HUES6 (cell line): ENCODE results near the gene MUSTN1.

Source experiments
- H3K27ac ChIP-seq: 2 replicates; pipeline ENCODE4 v1.7.0; 2013; ENCODE audit warnings: low read depth, mild to moderate bottlenecking, low read length, inconsistent platforms
- H3K27me3 ChIP-seq: 2 replicates; pipeline ENCODE4 v1.6.1; 2013; ENCODE audit warnings: low read length; ENCODE audit not compliant: control insufficient read depth, insufficient read depth
- H3K36me3 ChIP-seq: 2 replicates; pipeline ENCODE4 v1.6.1; 2013; ENCODE audit warnings: low read length; ENCODE audit not compliant: control insufficient read depth, insufficient read depth
- H3K4me1 ChIP-seq: 2 replicates; pipeline ENCODE4 v1.6.1; 2013; ENCODE audit warnings: low read length; ENCODE audit not compliant: control insufficient read depth, insufficient read depth
- H3K4me3 ChIP-seq: 2 replicates; pipeline ENCODE4 v1.5.1; 2013; ENCODE audit warnings: low read depth, low read length
- H3K9ac ChIP-seq: one replicate; pipeline ENCODE4 v1.6.1; 2013; ENCODE audit warnings: mild to moderate bottlenecking, low read length
- H3K9me3 ChIP-seq: 2 replicates; pipeline ENCODE4 v1.6.1; 2013; ENCODE audit warnings: low read depth, low read length; ENCODE audit not compliant: control insufficient read depth, insufficient read depth

MUSTN1 gene

GRCh38 chr3:52805270-52806039 is 29.4 kb downstream of the MUSTN1 start:
- no peak overlapping the region for H3K9ac ChIP-seq
- no peaks in the 10 kb centered on the region for H3K36me3 ChIP-seq
- H3K4me1 ChIP-seq = no peaks in the 10 kb centered on the region
- no peaks in the 10 kb centered on the region for H3K9me3 ChIP-seq
- H3K27me3 ChIP-seq = no peaks in the 10 kb centered on the region
- no peak overlapping the region for H3K4me3 ChIP-seq
- H3K27ac ChIP-seq = no peak overlapping the region

GRCh38 chr3:52801839-52802238 is 33.0 kb downstream of the MUSTN1 start:
- Histone ChIP-seq H3K9ac (no peak overlapping the region), H3K9me3 (no peaks in the 10 kb centered on the region), H3K27me3 (no peaks in the 10 kb centered on the region), H3K4me3 (no peak overlapping the region), H3K36me3 (no peaks in the 10 kb centered on the region), H3K4me1 (no peaks in the 10 kb centered on the region), H3K27ac (no peak overlapping the region)

- H3K27ac ChIP-seq = no peak overlapping the region
- no peak overlapping the region for H3K4me3 ChIP-seq
- H3K36me3 ChIP-seq = no peaks in the 10 kb centered on the region
- no peaks in the 10 kb centered on the region for H3K9me3 ChIP-seq
- H3K27me3 ChIP-seq = no peaks in the 10 kb centered on the region
- H3K9ac ChIP-seq = no peak overlapping the region
- no peaks in the 10 kb centered on the region for H3K4me1 ChIP-seq
These were observed 34.7 kb downstream of the MUSTN1 start for GRCh38 chr3:52800079-52800478.

- H3K36me3 ChIP-seq = no peaks in the 10 kb centered on the region
- H3K27ac ChIP-seq = no peak overlapping the region
- no peak overlapping the region for H3K9ac ChIP-seq
- no peaks in the 10 kb centered on the region for H3K4me1 ChIP-seq
- H3K27me3 ChIP-seq = no peaks in the 10 kb centered on the region
- no peaks in the 10 kb centered on the region for H3K9me3 ChIP-seq
- H3K4me3 ChIP-seq = no peak overlapping the region
These were observed 35.8 kb downstream of the MUSTN1 start for GRCh38 chr3:52798978-52799476.

- no peak overlapping the region for H3K9ac ChIP-seq
- no peaks in the 10 kb centered on the region for H3K36me3 ChIP-seq
- no peaks in the 10 kb centered on the region for H3K27me3 ChIP-seq
- no peak overlapping the region for H3K27ac ChIP-seq
- no peak overlapping the region for H3K4me3 ChIP-seq
- H3K4me1 ChIP-seq = no peaks in the 10 kb centered on the region
- H3K9me3 ChIP-seq = no peaks in the 10 kb centered on the region
These were observed 36.3 kb downstream of the MUSTN1 start for GRCh38 chr3:52798376-52798977.

- Histone ChIP-seq H3K4me1 (no peaks in the 10 kb centered on the region), H3K27me3 (no peaks in the 10 kb centered on the region), H3K27ac (no peak overlapping the region), H3K4me3 (no peak overlapping the region), H3K9me3 (no peaks in the 10 kb centered on the region), H3K36me3 (no peaks in the 10 kb centered on the region), H3K9ac (no peak overlapping the region)
These were observed 38.4 kb downstream of the MUSTN1 start for GRCh38 chr3:52796411-52796810.

GRCh38 chr3:52795298-52795900 is 39.4 kb downstream of the MUSTN1 start:
- no peaks in the 10 kb centered on the region for H3K4me1 ChIP-seq
- no peak overlapping the region for H3K4me3 ChIP-seq
- no peaks in the 10 kb centered on the region for H3K36me3 ChIP-seq
- H3K9me3 ChIP-seq = no peaks in the 10 kb centered on the region
- no peak overlapping the region for H3K27ac ChIP-seq
- no peaks in the 10 kb centered on the region for H3K27me3 ChIP-seq
- no peak overlapping the region for H3K9ac ChIP-seq

GRCh38 chr3:52794612-52795099 is 40.2 kb downstream of the MUSTN1 start, which contains the start of gene ITIH3:
TSS of gene ITIH3 (plus strand) at chr3:52794796. CDS start at chr3:52794804, 8 bp downstream.
- H3K9ac ChIP-seq = no peak within 1 kb of the TSS
- no peaks in the 10 kb centered on the region for H3K27me3 ChIP-seq
- no peak within 1 kb of the TSS for H3K27ac ChIP-seq

GRCh38 chr3:52793702-52794611 is 40.9 kb downstream of the MUSTN1 start:
- Histone ChIP-seq H3K27me3 (0 out of 2 replicates have a peak, but pooled peaks cover 2% of the 10 kb centered on the region), H3K9ac (no peak overlapping the region), H3K4me3 (no peak overlapping the region), H3K9me3 (no peaks in the 10 kb centered on the region), H3K27ac (no peak overlapping the region), H3K4me1 (no peaks in the 10 kb centered on the region), H3K36me3 (no peaks in the 10 kb centered on the region)

More at GRCh38 chr3:52794612-52795099, 40.2 kb downstream of the MUSTN1 start, which contains the start of gene ITIH3:
- H3K36me3 ChIP-seq = no peaks in the 10 kb centered on the region
- no peaks in the 10 kb centered on the region for H3K4me1 ChIP-seq
- no peaks in the 10 kb centered on the region for H3K9me3 ChIP-seq
- H3K4me3 ChIP-seq = no peak within 1 kb of the TSS

- no peaks in the 10 kb centered on the region for H3K4me1 ChIP-seq
- H3K4me3 ChIP-seq = no peak overlapping the region
- no peaks in the 10 kb centered on the region for H3K9me3 ChIP-seq
- H3K36me3 ChIP-seq = no peaks in the 10 kb centered on the region
- H3K27me3 ChIP-seq = 0 out of 2 replicates have a peak, but pooled peaks cover 3% of the 10 kb centered on the region
- H3K27ac ChIP-seq = no peak overlapping the region
- H3K9ac ChIP-seq = no peak overlapping the region
These were observed 41.7 kb downstream of the MUSTN1 start for GRCh38 chr3:52792961-52793695.
